ENCODE measurements around the gene PCP2.
"Not testable (repeated sequence)": the region's sequence is repeated elsewhere in the genome, so short reads cannot be mapped to it uniquely, and the experiment has no call there.

Gene PCP2

GRCh38 chr19:7661744-7662538 is 28.4 kb upstream of the PCP2 start:
- DNase-seq: no peak

- DNase-seq: no peak
Measured at GRCh38 chr19:7658219-7658686, 24.7 kb upstream of the PCP2 start.

GRCh38 chr19:7657131-7657751 is 23.7 kb upstream of the PCP2 start:
- no peak for DNase-seq

DNA sequence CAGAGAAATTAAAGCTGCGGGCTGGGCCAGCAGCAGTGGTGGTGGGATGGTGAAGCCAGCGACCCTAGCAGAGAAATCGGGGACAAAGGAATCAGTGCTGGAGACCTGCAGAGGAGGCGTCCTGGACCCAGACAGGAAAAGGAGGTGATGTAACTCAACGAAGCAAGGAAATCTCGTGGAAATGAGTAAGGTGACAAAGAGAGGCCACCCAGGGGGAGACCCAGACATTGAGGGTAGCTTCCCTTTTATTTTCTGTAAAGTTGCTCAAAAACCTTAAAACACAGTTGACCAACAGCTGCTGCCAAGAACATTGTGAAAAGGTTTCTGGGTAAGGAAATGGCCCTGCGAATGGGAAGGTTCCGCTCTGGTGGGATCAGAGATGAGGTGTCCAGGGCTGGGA is 22.1 kb upstream of the PCP2 start:
- DNase-seq: no peak

GRCh38 chr19:7654401-7654800 is 20.9 kb upstream of the PCP2 start:
- DNase-seq: no peak

GRCh38 chr19:7652061-7652641 is 18.6 kb upstream of the PCP2 start:
- DNase-seq: peak; percentile 72

- DNase-seq: no peak
Measured at GRCh38 chr19:7650148-7650547, 16.6 kb upstream of the PCP2 start.

DNA sequence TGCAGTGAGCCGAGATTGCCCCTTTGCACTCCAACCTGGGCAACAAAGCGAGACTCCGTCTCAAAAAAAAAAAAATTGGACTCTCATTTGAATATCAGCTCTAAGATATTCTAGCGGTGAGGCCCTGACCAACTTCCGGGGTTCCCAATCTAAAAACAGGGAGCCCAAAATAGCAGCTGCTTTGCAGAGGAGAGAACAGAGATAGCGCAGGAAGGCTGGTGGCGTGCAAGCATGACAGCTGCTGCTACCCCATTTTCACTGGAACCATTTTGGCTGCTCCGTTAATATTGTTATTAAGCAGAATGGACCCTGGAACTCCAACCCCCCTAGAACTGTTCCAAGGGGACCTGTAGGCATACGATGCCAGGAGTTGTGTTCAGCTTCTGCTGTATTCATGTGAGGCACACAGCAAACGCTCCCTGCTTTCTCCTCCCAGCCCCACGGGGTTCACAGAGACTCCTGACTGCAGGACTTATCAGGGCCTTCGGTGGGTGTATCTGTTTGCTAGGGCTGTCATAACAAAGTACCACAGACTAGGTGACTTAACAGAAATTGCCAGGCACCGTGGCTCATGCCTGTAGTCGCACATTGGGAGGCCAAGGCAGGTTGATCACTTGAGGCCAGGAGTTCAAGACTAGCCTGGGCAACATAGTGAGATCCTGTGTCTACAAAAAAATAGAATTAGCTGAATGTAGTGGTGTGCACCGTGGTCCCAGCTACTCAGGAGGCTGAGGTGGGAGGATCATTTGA is 14.9 kb upstream of the PCP2 start:
- DNase-seq: no peak

- DNase-seq: no peak
Measured at GRCh38 chr19:7647156-7647555, 13.6 kb upstream of the PCP2 start.

DNA sequence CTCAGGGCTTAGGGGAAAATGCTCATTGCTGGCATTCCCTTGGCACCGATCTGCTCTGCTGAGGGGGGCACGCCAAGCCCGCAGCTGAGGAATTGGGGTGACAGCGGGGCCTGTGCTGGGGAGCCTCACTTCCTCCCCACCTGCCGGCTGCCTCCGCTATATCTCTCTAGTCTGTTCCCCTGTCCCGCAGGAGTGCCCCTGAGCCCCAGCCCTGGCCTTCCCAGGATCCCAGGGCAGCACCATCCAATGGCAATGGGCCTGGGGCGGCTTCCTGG is 12.8 kb upstream of the PCP2 start:
- DNase-seq: no peak

GRCh38 chr19:7645656-7646425 is 12.3 kb upstream of the PCP2 start:
- no peak for DNase-seq

DNA sequence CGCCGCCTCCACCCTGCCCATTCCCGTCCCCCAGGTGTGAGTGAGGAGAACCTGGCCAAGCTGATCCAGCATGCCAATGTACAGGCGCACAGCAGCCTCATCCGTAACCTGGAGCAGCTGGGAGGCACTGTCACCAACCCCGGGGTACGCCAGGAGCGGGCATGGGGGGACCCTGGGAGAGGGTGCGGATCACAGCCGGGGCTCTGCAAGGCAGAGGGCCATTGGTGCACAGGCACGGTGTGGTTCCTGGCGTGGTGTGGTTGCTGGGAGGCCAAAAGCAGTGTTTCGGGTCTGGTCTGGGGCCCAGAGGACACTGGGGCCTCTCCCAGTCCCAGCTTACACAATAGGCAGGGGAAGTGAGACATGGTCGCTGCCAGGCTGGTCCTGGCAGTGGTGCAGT is 11.6 kb upstream of the PCP2 start:
- no peak for DNase-seq

DNA sequence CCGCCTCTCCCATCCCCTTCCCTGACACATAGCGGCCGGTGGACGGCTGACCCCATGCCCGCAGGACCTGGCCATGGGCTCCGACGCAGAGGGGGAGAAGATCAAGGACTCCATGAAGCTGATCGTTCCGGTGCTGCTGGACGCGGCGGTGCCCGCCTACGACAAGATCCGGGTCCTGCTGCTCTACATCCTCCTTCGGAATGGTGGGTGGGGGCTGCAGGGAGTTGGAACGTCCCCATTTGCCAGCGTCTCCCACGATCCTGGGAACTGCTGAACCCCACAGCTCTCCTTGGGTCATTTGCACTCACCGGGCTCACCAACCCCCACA is 11.0 kb upstream of the PCP2 start:
- DNase-seq: no peak

DNA sequence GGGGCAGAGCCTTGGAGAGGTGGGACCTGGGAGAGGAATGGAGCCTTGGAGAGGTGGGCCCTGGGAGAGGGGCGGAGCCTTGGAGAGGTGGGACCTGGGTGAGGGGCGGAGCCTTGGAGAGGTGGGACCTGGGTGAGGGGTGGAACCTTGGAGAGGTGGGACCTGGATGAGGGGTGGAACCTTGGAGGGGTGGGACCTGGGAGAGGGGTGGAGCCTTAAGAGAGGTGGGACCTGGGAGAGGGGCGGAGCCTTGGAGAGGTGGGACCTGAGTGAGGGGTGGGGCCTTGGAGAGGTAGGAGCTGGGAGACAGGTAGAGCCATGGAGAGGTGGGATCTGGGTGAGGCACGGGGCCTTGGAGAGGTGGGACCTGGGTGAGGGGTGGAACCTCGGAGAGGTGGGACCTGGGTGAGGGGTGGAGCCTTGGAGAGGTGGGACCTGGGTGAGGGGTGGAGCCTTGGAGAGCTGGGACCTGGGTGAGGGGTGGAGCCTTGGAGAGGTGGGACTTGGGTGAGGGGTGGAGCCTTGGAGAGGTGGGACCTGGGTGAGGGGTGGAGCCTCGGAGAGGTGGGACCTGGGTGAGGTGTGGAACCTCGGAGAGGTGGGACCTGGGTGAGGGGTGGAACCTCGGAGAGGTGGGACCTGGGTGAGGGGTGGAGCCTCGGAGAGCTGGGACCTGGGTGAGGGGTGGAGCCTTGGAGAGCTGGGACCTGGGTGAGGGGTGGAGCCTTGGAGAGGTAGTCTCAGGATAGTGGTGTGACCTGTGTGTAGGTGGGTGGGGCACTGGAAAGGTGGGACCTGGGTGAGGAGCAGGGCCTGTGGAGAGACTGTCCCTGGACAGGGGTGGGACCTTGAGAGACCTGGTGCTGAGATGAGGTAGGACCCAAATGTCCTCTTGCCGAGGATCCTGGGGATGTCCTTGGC is 10.4 kb upstream of the PCP2 start:
- DNase-seq: not testable (repeated sequence)

- no peak for DNase-seq
Measured at GRCh38 chr19:7643031-7643415, 9.5 kb upstream of the PCP2 start.

DNA sequence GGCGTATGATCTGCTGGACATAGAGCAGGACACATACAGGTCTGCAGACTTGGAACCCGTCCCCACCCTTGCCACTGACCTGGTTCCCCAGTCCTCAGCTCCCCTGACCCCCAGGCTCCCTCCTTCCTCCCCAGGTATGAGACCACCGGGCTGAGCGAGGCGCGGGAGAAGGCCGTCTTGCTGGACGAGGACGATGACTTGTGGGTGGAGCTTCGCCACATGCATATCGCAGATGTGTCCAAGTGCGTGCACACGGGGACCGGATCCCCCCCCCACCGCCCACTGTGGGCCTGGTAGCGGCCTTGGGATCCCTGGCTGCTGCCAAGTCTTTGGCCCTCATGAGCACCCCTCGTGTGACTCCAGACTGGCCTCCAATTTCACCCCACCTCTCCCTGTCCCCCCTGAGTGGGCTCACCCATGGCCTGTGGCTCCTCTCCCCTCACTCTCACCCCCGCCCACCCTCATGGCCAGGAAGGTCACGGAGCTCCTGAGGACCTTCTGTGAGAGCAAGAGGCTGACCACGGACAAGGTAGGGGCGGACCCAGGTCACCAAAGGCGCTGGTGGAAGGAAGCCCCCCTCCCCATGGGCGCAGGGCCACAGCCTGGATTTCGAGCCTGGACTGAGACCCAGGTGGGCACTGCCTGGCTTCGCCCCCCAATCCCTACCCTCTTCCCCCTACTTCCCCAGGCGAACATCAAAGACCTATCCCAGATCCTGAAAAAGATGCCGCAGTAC is 8.9 kb upstream of the PCP2 start:
- no peak for DNase-seq

DNA sequence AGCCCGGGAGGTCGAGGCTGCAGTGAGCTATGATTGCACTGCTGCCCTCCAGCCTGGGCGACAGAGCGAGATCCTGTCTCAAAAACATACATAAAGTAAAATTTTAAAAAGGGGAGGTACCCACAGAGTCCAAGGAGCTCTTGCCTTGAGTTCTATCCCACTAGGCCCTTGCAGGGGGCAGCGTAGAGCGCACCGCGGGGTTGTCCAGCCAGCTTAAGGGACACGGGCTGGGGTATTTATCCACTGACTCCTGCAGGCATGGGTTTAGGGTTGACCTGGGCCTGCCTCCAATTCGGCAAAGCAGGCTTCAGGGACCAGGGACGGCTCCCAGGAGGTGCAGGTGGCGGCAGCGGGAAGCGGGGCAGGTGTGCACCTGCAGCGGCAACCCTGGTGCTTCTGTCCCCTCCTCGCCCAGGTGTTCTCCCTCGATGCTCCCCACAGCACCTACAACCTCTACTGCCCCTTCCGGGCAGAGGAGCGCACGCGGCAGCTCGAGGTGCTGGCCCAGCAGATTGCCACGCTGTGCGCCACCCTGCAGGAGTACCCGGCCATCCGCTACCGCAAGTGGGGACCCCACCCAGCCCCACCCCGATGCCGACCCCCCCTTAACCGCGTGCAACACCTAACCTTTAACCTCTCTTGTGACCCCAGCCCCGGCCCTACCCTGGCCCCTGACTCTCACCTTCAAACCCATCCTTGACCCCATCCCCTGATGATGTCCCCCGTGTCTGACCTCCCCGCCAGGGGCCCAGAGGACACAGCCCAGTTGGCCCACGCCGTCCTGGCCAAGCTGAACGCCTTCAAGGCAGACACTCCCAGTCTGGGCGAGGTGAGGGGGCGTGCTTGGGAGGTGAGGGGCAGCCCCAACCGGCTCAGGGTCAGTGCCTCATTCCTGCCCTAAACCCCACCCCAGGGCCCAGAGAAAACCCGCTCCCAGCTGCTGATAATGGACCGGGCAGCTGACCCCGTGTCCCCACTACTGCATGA is 8.1 kb upstream of the PCP2 start:
- no peak for DNase-seq

GRCh38 chr19:7640803-7641202 is 7.3 kb upstream of the PCP2 start:
- DNase-seq: no peak

DNA sequence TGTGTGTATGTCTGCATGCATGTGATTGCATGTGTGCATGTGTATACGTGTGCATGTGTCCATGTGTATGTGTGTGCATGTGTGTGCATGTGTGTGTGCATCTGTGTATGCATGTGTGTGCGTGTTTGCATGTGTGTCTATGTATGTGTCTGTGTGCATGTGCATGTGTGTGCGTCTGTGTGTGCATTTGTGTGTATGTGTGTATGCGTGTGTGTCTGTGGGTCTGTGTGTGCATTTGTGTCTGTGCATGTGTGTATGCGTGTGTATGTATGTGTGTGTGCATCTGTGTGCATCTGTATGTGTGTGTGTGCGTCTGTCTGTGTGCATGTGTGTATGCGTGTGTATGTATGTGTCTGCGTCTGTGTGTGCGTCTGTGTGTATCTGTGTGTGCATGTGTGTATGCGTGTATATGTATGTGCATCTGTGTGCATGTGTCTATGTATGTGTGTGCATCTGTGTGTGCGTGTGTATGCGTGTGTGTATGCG is 6.4 kb upstream of the PCP2 start:
- DNase-seq: no peak

All from NCI-H510A treated with DMSO at 0.1 percent for 48 hours (cell line).